GM21515 (cell line): ENCODE measurements around the gene FRK.
"Not testable (repeated sequence)": the region's sequence is repeated elsewhere in the genome, so short reads cannot be mapped to it uniquely, and the experiment has no call there.

Source experiments
- ATAC-seq: cut with Tn5 transposase; IDR thresholded peaks from one replicate; pipeline ENCODE4 v1.9.1; 2021; ENCODE audit not compliant: unreplicated experiment

FRK gene

GRCh38 chr6:116010790-116011401 lies 49.8 kb downstream of the FRK start:
- ATAC-seq: peak; percentile 48

GRCh38 chr6:116010386-116010785 lies 50.3 kb downstream of the FRK start:
- no peak for ATAC-seq

- peak; percentile 59 for ATAC-seq
These were observed 52.0 kb downstream of the FRK start for GRCh38 chr6:116008470-116009243.

GRCh38 chr6:116004841-116005815 lies 55.6 kb downstream of the FRK start:
- ATAC-seq: no peak

- peak; percentile 89 for ATAC-seq
These were observed 57.0 kb downstream of the FRK start for GRCh38 chr6:116003668-116004067.

GRCh38 chr6:116002756-116003155 lies 57.9 kb downstream of the FRK start:
- no peak for ATAC-seq

GRCh38 chr6:115999235-115999634 lies 61.5 kb downstream of the FRK start:
- ATAC-seq: no peak

GRCh38 chr6:115997990-115998585 lies 62.6 kb downstream of the FRK start:
- ATAC-seq: no peak

- no peak for ATAC-seq
These were observed 74.7 kb downstream of the FRK start for GRCh38 chr6:115986026-115986425.

- no peak for ATAC-seq
These were observed 75.9 kb downstream of the FRK start for GRCh38 chr6:115984809-115985208.

- ATAC-seq: no peak
These were observed 76.7 kb downstream of the FRK start for GRCh38 chr6:115983998-115984397.

GRCh38 chr6:115982453-115982852 lies 78.2 kb downstream of the FRK start:
- no peak for ATAC-seq

- ATAC-seq: no peak
These were observed 83.5 kb downstream of the FRK start for GRCh38 chr6:115977220-115977619.

- ATAC-seq: no peak
These were observed 84.3 kb downstream of the FRK start for GRCh38 chr6:115976321-115976870.

GRCh38 chr6:115972679-115973078 lies 88.0 kb downstream of the FRK start:
- no peak for ATAC-seq

- no peak for ATAC-seq
These were observed 88.9 kb downstream of the FRK start for GRCh38 chr6:115971785-115972184.

- no peak for ATAC-seq
These were observed 90.8 kb downstream of the FRK start for GRCh38 chr6:115969930-115970273.

GRCh38 chr6:115969207-115969929 lies 91.3 kb downstream of the FRK start:
- no peak for ATAC-seq

GRCh38 chr6:115960286-115960685 lies 100.4 kb downstream of the FRK start:
- ATAC-seq: not testable (repeated sequence)

GRCh38 chr6:115958958-115959357 lies 101.7 kb downstream of the FRK start:
- ATAC-seq: no peak
